ENCODE data around the gene KCND3.

The KCND3 gene

DNA sequence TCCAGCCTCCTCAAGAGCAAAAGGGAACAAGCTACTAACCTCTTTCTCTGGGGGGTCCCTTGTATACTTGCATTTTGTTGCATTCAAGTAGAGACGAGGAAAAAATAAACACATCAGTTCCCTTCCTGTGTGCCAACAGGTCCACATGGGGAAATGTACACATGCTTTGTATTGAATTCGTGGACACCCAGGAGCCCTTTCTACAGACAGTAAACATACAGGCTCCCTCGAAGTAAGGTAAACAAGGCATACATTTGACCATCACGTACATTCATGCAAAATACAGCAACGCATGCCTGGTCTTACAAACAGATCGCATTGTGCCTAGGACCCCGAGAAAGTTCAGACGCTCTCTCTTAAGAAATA, 1.1 kb downstream of the KCND3 start:
- no peak for DNase-seq

DNA sequence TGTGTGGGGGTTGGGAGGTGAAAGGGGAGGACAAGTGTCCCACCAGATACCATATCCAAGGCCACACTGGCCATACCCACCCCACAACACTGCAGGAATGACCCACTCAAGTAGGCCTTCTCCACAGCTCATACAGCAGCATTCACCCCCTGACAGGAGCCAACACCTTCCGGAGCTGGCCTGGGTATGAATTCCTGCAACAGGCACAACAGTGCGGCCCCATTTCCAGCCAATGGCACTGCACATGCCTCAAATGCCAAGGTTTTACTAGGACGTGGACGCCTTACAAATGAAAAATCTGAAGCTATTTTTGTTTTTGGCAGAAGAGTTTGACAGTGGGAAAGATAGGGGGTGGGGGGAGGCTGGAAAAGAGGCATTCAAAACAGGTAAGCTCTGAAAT, 2.0 kb downstream of the KCND3 start:
- DNase-seq, result no peak

DNA sequence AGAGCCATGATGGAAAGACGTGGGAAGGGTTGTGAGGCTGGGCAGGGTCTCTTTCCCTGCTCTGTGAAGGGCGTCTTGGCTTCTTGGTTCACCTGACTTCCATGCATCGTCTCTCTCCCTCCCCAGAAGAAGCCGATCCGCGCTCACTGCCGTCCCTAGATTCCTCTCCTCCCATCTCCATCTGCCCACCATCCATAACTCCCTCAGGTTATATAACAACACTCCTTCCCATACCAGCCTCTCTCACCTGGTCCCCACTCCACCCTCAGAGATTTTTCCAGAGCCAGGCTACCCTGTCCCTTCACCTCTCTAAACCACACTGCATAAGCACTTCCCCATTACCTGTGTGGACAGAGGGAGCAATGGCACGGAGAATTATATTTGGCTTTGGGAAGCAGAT, 6.0 kb downstream of the KCND3 start:
- DNase-seq, result no peak

DNA sequence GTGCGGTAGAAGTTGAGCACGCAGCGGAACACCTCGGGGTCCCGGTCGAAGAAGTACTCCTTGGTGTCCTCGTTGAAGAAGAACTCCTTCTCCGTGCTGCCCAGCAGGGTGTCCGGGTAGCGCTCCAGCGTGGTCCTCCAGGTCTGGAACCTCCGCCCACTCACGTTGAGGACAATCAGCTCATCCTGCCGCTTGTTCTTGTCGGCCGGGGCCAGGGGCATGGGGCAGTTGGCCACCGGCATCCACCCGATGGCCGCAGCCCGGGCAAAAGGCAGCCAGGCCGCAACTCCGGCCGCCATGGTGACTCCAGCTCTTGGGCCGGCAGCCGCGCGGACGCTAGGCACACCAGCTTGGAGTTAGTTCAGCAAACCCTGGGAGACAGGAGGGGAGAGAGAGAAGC, 7.0 kb downstream of the KCND3 start:
- DNase-seq, result no peak

DNA sequence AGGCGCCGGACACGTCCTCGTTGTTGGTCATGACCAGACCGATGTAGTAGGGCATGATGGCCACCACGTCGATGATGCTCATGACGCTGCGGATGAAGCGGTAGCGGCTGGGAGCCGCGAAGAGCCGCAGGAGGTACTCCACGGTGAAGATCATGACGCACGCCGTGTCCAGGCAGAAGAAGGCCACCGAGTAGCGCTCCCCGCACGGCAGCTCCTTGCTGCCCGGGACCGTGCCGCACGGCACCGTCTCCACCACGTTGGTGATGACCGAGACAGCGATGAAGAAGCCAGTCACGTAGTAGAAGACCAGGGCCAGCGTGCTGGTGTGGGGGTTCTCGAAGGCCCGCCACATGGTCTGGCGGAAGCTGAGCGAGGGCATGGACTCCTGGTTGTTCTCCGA, 7.6 kb downstream of the KCND3 start:
- no peak for DNase-seq

GRCh38 chr1:111981090-111981489, 8.4 kb downstream of the KCND3 start:
- DNase-seq, result no peak

GRCh38 chr1:111980686-111981085, 8.8 kb downstream of the KCND3 start:
- no peak for DNase-seq

DNA sequence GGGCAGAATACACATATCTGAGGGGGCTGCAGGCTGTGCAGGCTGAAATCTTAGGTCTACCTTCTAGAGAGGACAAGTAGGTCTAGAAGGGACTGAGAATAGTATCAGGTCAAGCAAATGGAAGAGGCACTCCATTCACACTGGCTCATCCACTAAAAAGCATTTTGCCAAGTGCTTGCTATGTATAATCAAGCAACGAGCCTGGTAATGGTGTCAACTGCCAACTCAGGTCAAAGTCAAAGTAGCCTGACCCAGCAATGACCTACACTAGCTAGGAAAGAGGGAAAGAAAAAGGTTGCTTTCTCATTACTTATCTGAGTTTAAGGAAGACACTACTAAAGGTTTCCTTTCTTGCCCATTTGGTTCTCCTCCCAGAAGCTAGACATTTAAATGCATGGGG, 10.8 kb downstream of the KCND3 start:
- DNase-seq, result no peak

DNA sequence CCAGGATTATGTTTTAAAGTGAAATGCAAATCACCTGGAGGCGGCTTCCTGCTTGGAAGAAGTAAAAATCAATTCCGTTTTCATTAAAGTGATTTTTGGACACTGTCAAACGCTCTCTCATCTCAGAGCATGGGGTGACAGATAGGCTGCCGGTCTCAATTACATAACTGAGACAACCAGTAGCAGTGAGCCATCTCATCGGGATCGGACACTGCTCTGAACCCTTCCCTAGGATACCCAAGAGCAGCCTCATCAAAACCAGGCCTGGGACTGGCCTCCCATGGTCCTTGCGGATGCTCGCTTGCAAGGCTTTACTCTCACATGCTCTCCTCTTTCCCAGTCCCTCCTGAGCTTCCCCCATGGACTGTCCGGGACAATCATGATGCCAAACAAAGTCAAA, 12.1 kb downstream of the KCND3 start:
- DNase-seq, result no peak

- no peak for DNase-seq
Measured at GRCh38 chr1:111976842-111977241, 12.6 kb downstream of the KCND3 start.

DNA sequence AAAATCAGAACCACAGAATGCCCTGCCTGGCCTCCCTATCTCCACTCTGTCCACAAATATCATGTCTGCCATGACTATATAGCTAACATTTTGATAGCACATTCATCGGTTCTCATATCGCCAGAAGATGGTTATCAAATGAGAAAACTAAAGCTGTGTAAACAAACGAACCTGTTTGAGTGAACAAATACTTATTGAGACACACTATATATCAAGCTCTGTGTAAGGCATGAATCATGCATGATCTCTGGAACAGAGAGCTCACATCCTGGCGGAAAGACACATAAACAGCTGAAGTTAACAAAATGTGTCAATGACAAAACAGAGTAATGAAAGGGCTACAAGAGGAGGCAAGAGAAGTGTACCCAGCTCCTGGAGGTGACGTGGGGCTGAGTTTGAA, 13.1 kb downstream of the KCND3 start:
- DNase-seq, result no peak

DNA sequence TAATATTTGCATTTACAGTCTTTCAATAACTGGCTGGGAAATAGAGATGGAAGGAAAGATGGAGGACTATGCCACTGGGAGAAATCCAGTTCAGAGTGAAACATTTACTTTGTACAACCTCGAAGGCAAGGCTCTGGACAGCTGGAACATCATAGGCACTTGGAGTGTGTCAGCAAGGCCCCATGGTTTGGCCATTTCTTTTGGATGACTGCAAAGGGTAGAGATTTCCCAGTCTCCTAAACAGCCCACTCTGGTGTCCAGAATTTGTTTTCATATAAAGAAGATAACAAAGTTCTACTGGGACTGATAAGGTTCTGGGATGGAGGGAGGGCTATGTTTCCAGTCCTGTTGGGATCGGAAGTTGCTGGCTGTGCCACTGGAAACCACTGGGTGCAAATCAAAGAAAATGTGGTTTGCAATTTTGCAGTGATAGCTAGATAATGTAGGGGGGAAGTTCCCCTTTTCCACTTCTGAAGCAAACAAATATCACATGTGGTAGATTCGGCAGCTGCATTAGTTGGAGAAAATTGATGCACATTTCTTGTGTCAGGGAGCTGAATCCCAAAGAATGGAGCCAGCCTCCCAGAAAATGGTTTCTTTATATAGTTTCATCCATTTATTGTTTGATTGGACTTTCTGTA, 16.2 kb downstream of the KCND3 start:
- DNase-seq, result no peak

DNA sequence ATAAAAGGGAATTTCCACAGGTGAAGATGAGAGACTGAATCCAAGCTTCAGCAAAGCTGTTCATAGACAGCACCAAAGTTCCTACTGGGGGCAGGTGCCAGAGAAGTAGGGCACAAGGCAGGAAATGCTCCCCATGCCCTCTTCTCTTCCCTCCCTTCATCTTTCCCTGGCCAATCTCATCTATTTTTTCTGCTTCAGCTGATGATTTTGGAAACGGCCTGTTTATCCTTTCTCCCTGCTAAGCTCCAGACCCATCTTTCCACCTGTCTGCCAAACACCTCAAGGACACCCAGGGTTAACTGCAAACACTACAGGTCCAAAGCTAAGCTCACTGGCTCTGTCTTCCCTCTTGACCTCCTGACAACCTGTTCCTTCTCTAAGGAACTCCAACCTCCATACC, 18.1 kb downstream of the KCND3 start:
- no peak for DNase-seq

DNA sequence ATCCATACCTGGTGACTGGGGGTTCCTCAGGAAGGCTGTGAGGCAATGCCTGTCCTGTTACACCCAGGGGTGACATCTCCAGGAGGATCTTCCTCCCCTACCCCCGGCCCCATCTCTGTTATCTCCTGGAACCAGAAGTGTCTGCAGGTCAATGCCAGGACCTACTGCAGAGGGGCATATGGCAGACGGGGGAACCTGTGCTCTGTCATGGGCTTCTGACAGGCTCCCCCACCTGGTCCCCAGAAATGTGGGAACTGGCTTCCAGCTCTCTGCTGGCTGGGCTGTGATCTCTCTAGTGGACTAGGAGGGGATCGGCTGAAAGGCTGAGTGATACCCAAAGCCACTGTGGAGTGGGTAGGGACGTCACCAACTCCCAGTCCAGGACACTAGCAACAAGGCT, 21.0 kb downstream of the KCND3 start:
- DNase-seq, result no peak

DNA sequence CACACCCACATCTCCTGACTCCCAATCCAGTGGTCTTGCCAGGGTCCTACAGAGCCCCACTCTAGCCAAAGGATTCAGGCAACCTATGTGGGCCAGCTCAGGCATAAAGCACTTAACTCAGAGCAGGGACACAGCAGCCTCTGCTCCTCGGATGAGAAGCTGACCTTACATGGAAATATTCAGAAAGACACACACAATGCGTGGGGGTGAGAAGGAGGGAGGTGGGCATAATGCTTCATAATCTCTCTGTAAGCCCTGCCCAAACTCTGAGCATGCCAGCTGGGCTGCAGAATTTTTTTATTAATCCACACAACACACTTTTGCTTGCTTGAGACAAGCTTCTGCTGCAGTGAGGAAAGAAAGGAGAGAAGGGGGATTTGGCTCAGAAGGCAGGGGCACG, 21.6 kb downstream of the KCND3 start:
- DNase-seq, result no peak

DNA sequence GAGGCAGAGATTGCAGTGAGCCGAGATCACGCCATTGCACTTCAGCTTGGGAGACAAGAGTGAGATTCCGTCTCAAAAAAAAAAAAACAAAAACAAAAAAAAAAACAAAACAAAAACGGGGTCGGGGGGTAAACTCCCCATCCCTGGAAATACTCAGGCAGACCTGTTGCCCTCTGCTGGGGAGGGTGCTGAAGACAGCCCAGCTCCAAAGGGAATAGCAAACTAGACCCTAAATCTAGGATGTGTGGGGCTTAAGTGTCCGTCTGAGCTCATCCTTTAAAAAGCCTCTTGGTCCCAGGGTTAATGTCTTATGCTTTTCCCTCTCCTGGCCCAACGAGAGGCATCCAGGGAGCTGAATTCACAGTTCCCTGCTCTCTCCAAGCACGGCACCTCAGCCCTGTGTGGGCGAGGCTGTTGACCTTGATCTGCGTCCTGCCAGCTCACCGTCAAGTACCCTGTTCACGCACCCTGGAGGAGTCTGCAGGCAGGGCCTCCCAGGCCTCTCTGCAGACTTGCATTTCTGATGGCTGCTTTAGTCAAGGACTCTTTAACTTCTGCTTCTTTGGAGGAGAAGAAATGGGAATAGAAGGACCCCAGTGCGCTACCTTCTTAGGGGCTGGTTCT, 22.3 kb downstream of the KCND3 start:
- no peak for DNase-seq

GRCh38 chr1:111965781-111966443, 23.6 kb downstream of the KCND3 start:
- DNase-seq, result no peak

DNA sequence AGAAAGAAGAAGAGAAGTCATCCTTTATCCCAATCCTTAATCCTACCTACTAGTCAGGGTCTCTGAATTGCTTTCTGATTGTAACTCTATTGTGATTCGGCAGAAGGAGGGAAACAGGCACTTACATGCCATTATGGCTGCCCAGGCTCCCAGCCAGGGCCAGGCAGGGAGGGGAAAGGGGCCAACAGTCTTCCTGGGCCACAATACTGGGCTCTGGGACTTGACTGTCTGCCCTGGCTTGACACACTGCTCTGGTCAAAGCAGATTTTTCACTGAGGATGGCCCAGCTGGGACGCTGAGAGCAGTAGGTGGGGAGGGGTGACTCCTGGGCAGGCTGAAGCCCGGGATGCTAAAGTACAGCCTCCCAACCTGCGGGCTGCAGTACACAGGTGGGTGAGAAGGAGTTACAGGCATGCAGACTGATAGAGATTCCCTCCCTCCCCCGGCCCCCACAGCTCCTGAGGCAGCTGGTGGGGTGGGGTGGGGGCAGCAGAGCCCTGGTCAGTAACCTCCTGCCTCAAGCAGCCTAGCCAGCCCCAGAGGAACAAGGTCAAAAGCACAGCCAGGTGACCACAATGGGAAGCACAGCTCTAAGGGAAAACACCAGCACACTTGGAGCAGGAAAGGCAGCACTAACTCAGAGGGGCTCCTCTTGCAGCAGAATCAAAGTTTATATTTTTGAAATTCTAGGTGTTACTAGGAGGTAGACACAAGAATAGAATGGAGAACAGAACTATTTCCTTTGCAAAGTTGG, 25.3 kb downstream of the KCND3 start:
- no peak for DNase-seq

DNA sequence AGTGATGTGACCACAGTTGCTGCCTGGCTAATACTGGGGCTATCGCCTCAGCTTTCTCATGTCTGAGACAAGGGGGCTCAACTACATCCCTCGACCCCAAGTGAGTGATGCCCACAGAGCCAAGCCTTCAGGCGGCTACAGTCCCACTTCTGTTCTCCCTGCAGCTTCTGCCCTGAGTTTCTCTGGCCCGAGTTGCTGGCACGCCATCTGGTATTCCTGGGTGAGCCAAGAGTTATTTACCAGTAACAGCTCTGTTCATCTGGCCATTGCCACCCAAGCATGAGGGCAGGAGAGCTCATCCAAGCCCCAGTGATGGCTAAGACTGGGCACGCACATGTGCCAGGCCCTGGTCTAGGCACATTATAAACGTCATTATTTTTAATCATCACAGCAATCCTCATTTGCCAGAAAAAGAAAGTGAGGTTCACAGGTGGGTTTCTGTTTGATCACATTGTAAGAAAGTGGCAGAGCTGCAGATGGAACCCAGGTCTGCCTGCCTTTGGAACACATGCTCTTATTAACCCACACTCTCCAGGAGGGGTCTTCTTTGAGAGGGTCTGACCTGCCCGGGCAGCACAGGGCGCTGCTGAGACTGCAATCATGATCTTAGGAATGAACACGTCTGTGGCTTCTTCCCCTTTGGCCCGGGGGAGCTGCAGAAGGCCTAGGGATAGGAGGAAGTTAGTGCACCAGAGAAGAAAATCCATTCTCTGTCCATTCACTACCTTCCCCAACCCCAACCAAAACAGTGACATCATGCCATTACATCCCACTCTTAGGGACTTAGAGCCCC, 27.5 kb downstream of the KCND3 start:
- peak; percentile 89 for DNase-seq

- no peak for DNase-seq
Measured at GRCh38 chr1:111961016-111961415, 28.5 kb downstream of the KCND3 start.

DNA sequence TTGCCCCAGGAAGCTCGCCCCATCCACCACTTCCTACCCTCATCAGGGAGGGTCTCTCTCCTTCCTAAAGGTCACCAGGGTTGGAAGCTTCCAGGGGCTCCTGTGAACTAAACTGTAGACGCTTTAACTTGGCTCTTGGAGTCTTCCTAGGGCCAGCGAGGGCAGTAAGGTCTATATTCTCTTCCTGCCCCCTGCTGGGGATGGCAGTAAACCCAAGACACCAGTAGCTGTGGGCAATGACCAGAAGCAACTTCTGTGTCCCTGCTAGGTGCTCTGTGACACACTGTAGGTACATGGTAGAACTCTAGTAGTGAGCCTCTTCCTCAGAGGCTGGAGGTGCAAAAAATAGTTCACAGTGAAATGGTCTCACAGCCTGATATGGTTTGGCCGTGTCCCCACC, 30.0 kb downstream of the KCND3 start:
- no peak for DNase-seq

GRCh38 chr1:111958851-111959250, 30.6 kb downstream of the KCND3 start:
- peak; percentile 55 for DNase-seq

DNA sequence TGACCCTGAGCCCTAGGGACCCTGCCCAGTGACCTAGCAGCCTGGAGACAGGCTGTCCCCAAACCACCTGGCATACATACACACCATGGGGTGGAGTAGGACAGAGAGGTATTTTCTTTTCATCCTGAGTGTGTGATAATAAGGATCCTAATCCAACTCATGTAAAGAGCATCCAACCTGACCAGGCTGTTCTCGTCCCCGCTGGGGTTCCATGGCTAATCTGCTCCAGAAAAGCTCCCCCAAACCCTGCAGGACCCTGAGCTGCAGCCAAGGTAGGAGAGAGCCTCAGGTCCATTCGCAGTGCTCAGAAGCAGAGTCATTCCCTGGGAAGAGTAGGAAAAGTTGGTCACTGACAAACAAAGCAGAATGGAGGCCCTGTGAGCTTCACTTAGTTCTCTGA, 31.4 kb downstream of the KCND3 start:
- no peak for DNase-seq
